Heart left ventricle (tissue), 16 donors: ENCODE results near the gene ST6GALNAC2. TPM values are rescaled to one million over a fixed set of nuclear protein-coding genes. Genes with fewer than 3 reads are reported as not detected.

ENCODE experiments used
- ATAC-seq, 4 donors: fragments of 200-7000 bp; cut with Tn5 transposase; one replicate each; pipeline ENCODE4 v1.9.1; 2020 to 2022; ENCODE audit warnings: moderate library complexity in 4 of 4, mild to moderate bottlenecking in 3 of 4, moderate number of reproducible peaks in 1 of 4
- DNase-seq, 5 donors: peaks; one replicate each; pipeline ENCODE4 v3.0.0-alpha.2; 2020
- H3K27ac ChIP-seq, 12 donors: fragments of 200-600 bp; sonication (generic) in 4 of 12; one replicate each; pipeline versions ENCODE4 v1.5.0 to v1.8.0; 2016 to 2022; ENCODE audit warnings: mild to moderate bottlenecking in 2 of 12
- H3K27me3 ChIP-seq, 9 donors: fragments of 200-600 bp; sonication (generic) in 2 of 9; one replicate each; pipeline versions ENCODE4 v1.5.1 to v1.8.0; 2016 to 2022; ENCODE audit warnings: mild to moderate bottlenecking in 3 of 9
- H3K36me3 ChIP-seq, 9 donors: fragments of 200-600 bp; sonication (generic) in 2 of 9; one replicate each; pipeline versions ENCODE4 v1.5.0 to v1.8.0; 2018 to 2022; ENCODE audit warnings: mild to moderate bottlenecking in 2 of 9
- H3K4me1 ChIP-seq, 12 donors: fragments of 200-600 bp; sonication (generic) in 4 of 12; one replicate each; pipeline versions ENCODE4 v1.5.0 to v1.8.0; 2016 to 2022; ENCODE audit warnings: mild to moderate bottlenecking in 3 of 12
- H3K4me3 ChIP-seq, 12 donors: fragments of 200-600 bp; sonication (generic) in 4 of 12; one replicate each; pipeline versions ENCODE4 v1.5.0 to v1.8.0; 2017 to 2022; ENCODE audit warnings: mild to moderate bottlenecking in 9 of 12, moderate library complexity in 4 of 12
- H3K9me3 ChIP-seq, 12 donors: fragments of 200-600 bp; sonication (generic) in 4 of 12; one replicate each; pipeline versions ENCODE4 v1.5.0 to v1.8.0; 2016 to 2022; ENCODE audit warnings: mild to moderate bottlenecking in 1 of 12
- POLR2A ChIP-seq, 2 donors: fragments of 450-650 bp; IDR thresholded peaks; one replicate each; pipeline ENCODE4 v1.6.1; 2017; ENCODE audit warnings: antibody characterized with exemption in 2 of 2, mild to moderate bottlenecking in 2 of 2, moderate library complexity in 2 of 2
- WGBS, 4 donors: extraction: QIAGEN DNeasy Blood & Tissue Kit in 2 of 4; methylation state at CpG; one replicate each; pipeline versions ENCODE4 v1.1.5 to v1.1.7; 2013 to 2018; 5-methylcytosine and 5-hydroxymethylcytosine counted together
- intact Hi-C, 10 donors: fragments of 100-400 bp; cut with DNase I; formaldehyde crosslinking; loops; one replicate each; pipeline versions ENCODE4 v1.11.1 to v1.14.2; 2022
- polyA plus RNA-seq, 2 donors: library from polyadenylated mRNA; stranded (reverse); fragments of 200-250 nt; gene quantifications; one replicate each; pipeline ENCODE4 v1.2.3, GENCODE V29; 2013
- total RNA-seq, 9 donors: library from RNA; depleted of rRNA in 2 of 9; stranded (reverse); fragments of >200 nt in 2 of 9; fragmentation: NEBNext Ultra II Directional in 3 of 9; extraction: Animal tissue kit (Norgen Biotek cat#: 25700) in 3 of 9; gene quantifications; one replicate each; pipeline versions ENCODE4 v1.1.0 to v1.2.4, GENCODE V29; 2016 to 2023
- TF ChIP-seq, protein P1 (sequence below), 12 donors: fragments of 200-600 bp; sonication (generic) in 4 of 12; IDR thresholded peaks; one replicate each; pipeline versions ENCODE4 v1.5.0 to v1.8.0; 2018 to 2022; ENCODE audit warnings: antibody characterized with exemption in 12 of 12, mild to moderate bottlenecking in 5 of 12
- donor health status: ischemic (EF 13 %, LVEDD 7.1; RV severe dilation, severe dysfunction).
- donor health status: healthy with polysubstance abuse.
- donor health status: DM: no; HTN: yes; CAD: no.
- donor health status: DM: no; HTN: no; CAD: no.
- donor health status: ischemic (EF 25% LVEDD 6.9; RV normal size, moderate dysfunction).
- donor health status: ischemic (EF 25% LVEDD 5.7; RV mildly dilated, moderate dysfunction).
- donor health status: healthy.
- donor health status: DM: yes; HTN: yes; CAD: no.
- donor health status: ischemic (EF 35%, LVEDD 5.7; RV mildly dilated, moderate dysfunction).
- donor health status: nonischemic (EF 11% LVEDD 7.7; RV severe dilation, severe dysfunction).
- donor health status: DM: yes; HTN: yes; CAD: no.
- donor health status: PGD.
- donor health status: ischemic (EF 29% LVEDD 5.4; RV normal size, mild dysfunction).
- donor health status: nonischemic (EF 23%, LVEDD 6.1; RV moderate dilation, normal function).

The ST6GALNAC2 gene
- total and polyA plus RNA-seq, 11 donors, result 2.1 to 7.8 (median 4.9) TPM

DNA sequence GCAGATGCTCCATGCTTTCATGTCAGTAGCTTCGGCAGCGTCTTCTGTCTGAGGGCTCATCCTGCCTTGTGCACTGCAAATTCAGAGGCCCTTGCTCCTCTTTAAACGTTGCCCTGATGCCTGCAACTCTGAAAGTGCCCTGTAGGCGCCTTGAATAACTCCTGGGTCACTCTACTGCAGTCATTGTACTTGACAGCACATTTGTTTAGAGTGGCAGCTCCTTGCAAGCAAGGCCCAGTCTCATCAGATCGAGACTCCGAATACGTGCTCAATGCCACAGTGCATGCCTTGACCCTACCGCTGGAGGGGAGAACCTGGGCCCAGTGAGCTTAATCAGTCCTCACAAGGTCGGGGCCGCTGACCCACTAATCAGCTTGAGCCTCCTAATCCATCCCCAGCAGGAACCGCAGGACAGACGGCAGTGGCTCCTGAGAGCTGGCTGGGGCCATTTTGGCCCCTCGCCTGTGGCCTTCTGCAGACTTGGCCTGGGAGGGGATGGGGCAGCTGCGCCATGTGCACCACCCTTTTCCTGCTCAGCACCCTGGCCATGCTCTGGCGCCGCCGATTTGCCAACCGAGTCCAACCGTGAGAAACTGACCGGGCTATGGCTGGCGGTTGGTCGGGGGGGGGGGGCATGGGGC lies 45.9 kb downstream of the ST6GALNAC2 start, which contains the start of gene PRCD:
Gene PRCD, plus strand, starts transcription at position 414 of the 641 bp plus-strand sequence. Its CDS starts 98 bp downstream, at position 512.
- Histone ChIP-seq H3K9me3 (no peaks in the 10 kb centered on the region), H3K4me3 (peak within 1 kb of the TSS in 11 of 12 donors; percentile 12 to 74 (median 58)), H3K4me1 (peaks cover 9 to 82% (median 50%) of the 10 kb centered on the region in 12 donors), H3K27me3 (peaks cover 0 to 38% (median 0%) of the 10 kb centered on the region in 9 donors), H3K27ac (peak within 1 kb of the TSS in 11 of 12 donors; percentile 58 to 90 (median 86)), H3K36me3 (no peaks in the 10 kb centered on the region)
- intact Hi-C loops, result loop anchor here in 1 of 10 donors (2.0 kb wide), 1 partner anchor 13 kb away; no protein-coding TSS in a partner anchor
- DNase-seq (peak in 1 of 5 donors; percentile 25), ATAC-seq (no peak)
- WGBS, 4 donors, result 68 to 85% (median 75%) methylated on average over 17 to 22 of the region's 22 CpGs
- TF ChIP-seq, protein P1, sequence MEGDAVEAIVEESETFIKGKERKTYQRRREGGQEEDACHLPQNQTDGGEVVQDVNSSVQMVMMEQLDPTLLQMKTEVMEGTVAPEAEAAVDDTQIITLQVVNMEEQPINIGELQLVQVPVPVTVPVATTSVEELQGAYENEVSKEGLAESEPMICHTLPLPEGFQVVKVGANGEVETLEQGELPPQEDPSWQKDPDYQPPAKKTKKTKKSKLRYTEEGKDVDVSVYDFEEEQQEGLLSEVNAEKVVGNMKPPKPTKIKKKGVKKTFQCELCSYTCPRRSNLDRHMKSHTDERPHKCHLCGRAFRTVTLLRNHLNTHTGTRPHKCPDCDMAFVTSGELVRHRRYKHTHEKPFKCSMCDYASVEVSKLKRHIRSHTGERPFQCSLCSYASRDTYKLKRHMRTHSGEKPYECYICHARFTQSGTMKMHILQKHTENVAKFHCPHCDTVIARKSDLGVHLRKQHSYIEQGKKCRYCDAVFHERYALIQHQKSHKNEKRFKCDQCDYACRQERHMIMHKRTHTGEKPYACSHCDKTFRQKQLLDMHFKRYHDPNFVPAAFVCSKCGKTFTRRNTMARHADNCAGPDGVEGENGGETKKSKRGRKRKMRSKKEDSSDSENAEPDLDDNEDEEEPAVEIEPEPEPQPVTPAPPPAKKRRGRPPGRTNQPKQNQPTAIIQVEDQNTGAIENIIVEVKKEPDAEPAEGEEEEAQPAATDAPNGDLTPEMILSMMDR (IDR thresholded peaks at IDR 0.05), result no peak
- no peak for TF ChIP-seq POLR2A (IDR thresholded peaks at IDR 0.05)

GRCh38 chr17:76538941-76539570 lies 46.6 kb downstream of the ST6GALNAC2 start:
- no peaks in the 10 kb centered on the region for H3K9me3 ChIP-seq
- H3K27me3 ChIP-seq, result peaks cover 0 to 38% (median 0%) of the 10 kb centered on the region in 9 donors
- peak overlapping the region in 8 of 12 donors; percentile 51 to 74 (median 66) for H3K4me3 ChIP-seq
- intact Hi-C loops, result no loop called here
- no peak for ATAC-seq
- H3K27ac ChIP-seq, result peak overlapping the region in 11 of 12 donors; percentile 64 to 90 (median 86)
- H3K36me3 ChIP-seq, result no peaks in the 10 kb centered on the region
- TF ChIP-seq, protein P1 (IDR thresholded peaks at IDR 0.05), result no peak
- TF ChIP-seq POLR2A (IDR thresholded peaks at IDR 0.05), result no peak
- 73 to 87% (median 85%) methylated on average over 9 of the region's 9 CpGs for WGBS, 4 donors
- DNase-seq, result peak in 1 of 5 donors; percentile 16
- peaks cover 3 to 79% (median 43%) of the 10 kb centered on the region in 12 donors for H3K4me1 ChIP-seq

GRCh38 chr17:76538281-76538931 lies 47.3 kb downstream of the ST6GALNAC2 start:
- peaks cover 3 to 73% (median 36%) of the 10 kb centered on the region in 12 donors for H3K4me1 ChIP-seq
- H3K4me3 ChIP-seq, result peak overlapping the region; percentile 33 to 74 (median 58)
- intact Hi-C loops, result no loop called here
- peak overlapping the region; percentile 26 to 90 (median 84) for H3K27ac ChIP-seq
- DNase-seq, result peak in 1 of 5 donors; percentile 68
- H3K36me3 ChIP-seq, result peaks cover 0 to 3% (median 0%) of the 10 kb centered on the region in 9 donors
- H3K27me3 ChIP-seq, result peaks cover 0 to 38% (median 0%) of the 10 kb centered on the region in 9 donors
- H3K9me3 ChIP-seq, result no peaks in the 10 kb centered on the region
- no peak for TF ChIP-seq POLR2A (IDR thresholded peaks at IDR 0.05)
- 27 to 60% (median 43%) methylated on average over 4 to 37 of the region's 37 CpGs for WGBS, 4 donors
- ATAC-seq, result no peak

DNA sequence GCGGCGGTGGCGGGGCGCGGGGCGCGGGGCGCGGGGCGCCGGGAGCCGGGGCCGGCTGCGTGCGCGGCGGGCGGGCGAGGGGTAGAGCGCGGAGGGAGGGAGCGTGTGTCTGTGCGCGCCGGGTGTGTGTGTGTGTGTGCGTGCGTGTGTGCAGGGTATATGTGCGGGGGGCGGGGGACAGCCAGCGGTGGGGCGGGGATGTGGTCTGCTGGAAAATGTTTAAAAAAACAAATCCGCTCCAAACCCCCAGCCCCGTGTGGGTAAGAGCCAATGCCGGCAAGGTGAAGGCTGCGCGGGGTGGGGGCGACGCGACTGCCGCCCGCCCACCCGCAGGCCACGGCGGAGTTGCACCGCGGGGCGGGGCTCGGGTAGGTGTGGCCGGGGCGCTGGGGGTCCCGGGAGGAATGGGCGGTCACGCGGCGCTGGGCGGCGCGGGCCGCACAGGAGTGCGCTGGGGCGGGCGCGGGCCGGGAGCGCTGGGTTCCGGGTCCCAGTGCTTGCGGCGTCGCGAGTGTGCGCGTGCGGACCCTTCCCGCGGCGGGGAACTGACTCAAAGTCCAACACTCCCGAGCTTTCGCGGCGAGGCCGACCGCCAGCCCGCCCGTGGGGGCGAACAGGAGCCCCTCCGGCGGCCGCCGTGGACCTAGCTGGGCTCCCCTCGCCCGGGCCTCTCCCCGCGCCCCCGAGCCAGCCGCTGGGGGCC lies 47.9 kb downstream of the ST6GALNAC2 start, which contains the start of gene CYGB:
Gene CYGB, minus strand, starts transcription at position 132 of the 703 bp plus-strand sequence. CDS start 167 bp downstream, outside the sequence.
- WGBS, 4 donors, result 0 to 6% (median 3%) methylated on average over 11 to 95 of the region's 95 CpGs
- ATAC-seq (peak in 2 of 4 donors; percentile 33 to 37), DNase-seq (peak in 3 of 5 donors; percentile 66 to 77 (median 74))
- H3K27ac ChIP-seq, result peak within 1 kb of the TSS; percentile 69 to 90 (median 84)
- H3K4me3 ChIP-seq, result peak within 1 kb of the TSS; percentile 33 to 74 (median 58)
- H3K9me3 ChIP-seq, result no peaks in the 10 kb centered on the region
- TF ChIP-seq, protein P1 (IDR thresholded peaks at IDR 0.05), result no peak
- TF ChIP-seq POLR2A (IDR thresholded peaks at IDR 0.05), result peak in 1 of 2 donors; percentile 49
- H3K27me3 ChIP-seq, result peaks cover 0 to 38% (median 0%) of the 10 kb centered on the region in 9 donors
- peaks cover 0 to 3% (median 0%) of the 10 kb centered on the region in 9 donors for H3K36me3 ChIP-seq
- intact Hi-C loops, result no loop called here
- H3K4me1 ChIP-seq, result peaks cover 0 to 66% (median 32%) of the 10 kb centered on the region in 12 donors
